SK-MEL-5 (cell line): ENCODE data around the gene ACTL7A. TPM values are rescaled to one million over a fixed set of nuclear protein-coding genes. Genes with fewer than 3 reads are reported as not detected.
"Not testable (repeated sequence)": the region's sequence is repeated elsewhere in the genome, so short reads cannot be mapped to it uniquely, and the experiment has no call there.

Experiments used
- DNase-seq: peaks from one replicate; pipeline ENCODE4 v3.0.0-alpha.2; 2016; ENCODE audit warnings: low read depth, low spot score
- in situ Hi-C: cut with HindIII; loops from 2 replicates; pipeline ENCODE4 v1.10.0; 2016; ENCODE audit warnings: low sequenced_read_pairs, high pct_unique_total_duplicates, low pct_unique_long_range_greater_than_20kb
- polyA plus RNA-seq, 2 experiments: library from polyadenylated mRNA; depleted of rRNA; stranded (reverse); fragments of >200 nt; gene quantifications; 2 replicates each; pipeline ENCODE4 v1.2.3, GENCODE V29; 2015
- total RNA-seq: library from RNA; depleted of rRNA; stranded (reverse); fragments of >200 nt; shearing (Covaris generic); gene quantifications from 2 replicates; pipeline ENCODE4 v1.2.3, GENCODE V29; 2014; rRNA removed

The ACTL7A gene, protein sequence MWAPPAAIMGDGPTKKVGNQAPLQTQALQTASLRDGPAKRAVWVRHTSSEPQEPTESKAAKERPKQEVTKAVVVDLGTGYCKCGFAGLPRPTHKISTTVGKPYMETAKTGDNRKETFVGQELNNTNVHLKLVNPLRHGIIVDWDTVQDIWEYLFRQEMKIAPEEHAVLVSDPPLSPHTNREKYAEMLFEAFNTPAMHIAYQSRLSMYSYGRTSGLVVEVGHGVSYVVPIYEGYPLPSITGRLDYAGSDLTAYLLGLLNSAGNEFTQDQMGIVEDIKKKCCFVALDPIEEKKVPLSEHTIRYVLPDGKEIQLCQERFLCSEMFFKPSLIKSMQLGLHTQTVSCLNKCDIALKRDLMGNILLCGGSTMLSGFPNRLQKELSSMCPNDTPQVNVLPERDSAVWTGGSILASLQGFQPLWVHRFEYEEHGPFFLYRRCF
- total RNA-seq: not detected in 2 replicates
- not detected in 2 replicates for polyA plus RNA-seq (2015; cell fraction: cytosol; rRNA removed)
- not detected in 2 replicates for polyA plus RNA-seq (2015; cell fraction: nucleus; rRNA removed)

DNA sequence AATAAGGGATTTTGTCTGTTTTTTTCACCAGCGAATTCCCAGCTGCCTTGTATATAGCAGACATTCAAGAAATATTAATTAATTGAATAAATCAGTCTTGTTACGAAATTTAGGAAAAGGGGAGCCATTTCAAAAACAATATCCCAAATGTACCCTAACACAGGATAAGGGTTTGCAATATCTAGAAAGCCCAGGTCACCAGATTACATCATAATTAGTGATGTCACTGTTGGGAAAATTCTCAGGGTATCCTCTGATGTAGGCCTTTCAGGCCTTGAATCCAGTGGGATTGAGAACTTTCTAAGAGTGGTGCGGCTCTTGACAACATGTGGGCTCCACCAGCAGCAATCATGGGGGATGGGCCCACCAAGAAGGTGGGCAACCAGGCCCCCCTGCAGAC is at the start of gene ACTL7A:
TSS of gene ACTL7A (plus strand) at position 270 of the 400 bp plus-strand sequence. CDS start at position 327, 57 bp downstream.
- no peak for DNase-seq
- in situ Hi-C loops: no loop called here

DNA sequence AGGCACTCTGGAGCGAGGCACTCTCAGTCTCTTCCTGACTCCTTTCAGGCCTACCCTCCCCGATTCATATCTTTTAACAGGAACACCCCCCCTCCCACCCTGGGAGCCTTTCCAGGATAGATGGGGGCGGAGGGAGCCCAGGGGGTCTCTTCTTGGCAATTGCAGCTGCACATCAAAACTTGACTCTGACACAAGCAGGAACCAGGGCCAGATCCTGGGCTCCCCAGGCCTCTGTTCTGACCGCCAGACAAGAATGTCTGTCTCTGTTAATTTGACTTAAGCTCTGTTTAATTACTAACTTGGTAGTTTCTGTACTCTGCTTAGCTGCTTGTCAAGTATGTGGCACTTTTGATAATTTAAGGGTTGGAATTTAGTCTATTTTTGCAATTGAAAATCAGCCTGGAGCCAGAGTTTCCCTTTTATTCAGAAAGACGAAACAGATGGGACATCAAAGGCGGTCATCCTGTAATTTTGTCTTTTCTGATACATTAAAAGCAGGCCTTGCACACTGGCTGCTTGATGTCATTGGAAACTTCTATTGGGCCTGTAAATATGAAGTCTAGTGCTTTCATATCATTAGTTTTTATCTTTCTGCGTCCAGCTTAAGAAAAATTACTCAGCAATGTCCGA is 49.6 kb upstream of the ACTL7A start:
- in situ Hi-C loops: no loop called here
- DNase-seq: no peak

DNA sequence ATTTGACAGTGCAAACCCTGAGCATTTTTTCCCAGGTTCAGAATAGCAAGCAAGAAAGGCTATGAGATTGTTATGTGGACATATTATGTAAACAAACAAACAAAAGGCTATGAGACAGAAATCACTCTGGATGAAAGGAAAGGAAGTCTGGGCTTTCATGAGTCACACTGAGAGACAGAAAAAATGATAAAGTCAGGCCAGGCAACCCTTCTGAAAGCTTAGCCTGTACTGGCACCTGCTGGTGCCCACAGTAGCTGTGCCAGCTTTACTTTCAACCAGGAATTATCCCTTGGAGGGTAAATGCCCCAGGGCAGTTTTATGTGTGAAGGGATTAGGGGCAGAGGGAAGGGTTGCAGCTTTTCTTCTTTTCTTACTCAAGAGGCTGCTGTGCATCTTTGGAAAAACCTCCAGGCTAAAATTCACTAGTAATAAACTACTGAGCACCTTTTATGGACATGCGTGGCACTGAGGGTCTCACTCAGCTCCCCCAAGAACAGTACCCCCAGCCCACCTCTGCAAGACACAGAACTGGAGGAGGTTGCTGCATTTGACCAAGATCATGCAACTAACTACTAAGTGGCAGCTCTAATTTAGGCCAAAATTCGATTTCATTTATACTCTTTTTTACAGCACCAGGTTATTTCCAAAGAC is 48.0 kb upstream of the ACTL7A start:
- in situ Hi-C loops: no loop called here
- peak; percentile 69 for DNase-seq

DNA sequence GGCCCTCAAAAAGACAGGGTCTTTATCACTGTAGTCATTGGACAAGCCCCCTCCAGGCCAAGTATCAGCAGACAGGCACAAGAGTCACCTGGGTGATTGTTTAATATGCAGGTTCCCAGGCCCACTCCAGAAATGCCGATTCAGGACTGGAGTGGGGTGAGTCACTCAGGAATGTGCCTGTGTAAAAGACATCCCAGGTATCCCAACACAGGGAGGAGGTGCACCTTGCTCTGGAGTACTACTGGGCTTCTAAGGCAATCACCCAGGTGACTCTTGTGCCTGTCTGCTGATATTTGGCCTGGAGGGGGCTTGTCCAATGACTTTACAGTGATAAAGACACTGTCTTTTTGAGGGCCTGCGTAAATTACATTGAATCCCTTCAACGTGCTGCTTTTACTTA is 46.9 kb upstream of the ACTL7A start:
- in situ Hi-C loops: no loop called here
- DNase-seq: no peak

DNA sequence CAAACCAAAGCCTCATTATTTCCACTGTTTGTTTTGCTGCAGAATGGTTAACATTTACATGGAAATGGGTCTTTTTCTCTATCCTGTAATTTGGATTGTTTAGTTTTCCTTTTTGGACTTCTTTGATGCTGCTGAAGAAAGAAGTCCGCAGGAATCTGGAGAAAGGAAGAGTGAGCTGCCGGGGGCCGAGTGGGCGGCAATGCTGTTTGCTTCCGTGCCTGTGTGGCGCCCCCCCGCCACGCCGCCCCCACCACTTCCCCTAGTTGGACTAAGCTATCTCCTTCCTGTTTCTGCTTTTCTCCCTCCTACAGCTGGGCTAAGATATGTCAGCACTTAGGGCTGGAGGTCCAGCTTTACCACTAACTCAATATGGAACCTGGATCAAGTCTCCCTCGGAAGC is 46.0 kb upstream of the ACTL7A start:
- in situ Hi-C loops: no loop called here
- DNase-seq: no peak

DNA sequence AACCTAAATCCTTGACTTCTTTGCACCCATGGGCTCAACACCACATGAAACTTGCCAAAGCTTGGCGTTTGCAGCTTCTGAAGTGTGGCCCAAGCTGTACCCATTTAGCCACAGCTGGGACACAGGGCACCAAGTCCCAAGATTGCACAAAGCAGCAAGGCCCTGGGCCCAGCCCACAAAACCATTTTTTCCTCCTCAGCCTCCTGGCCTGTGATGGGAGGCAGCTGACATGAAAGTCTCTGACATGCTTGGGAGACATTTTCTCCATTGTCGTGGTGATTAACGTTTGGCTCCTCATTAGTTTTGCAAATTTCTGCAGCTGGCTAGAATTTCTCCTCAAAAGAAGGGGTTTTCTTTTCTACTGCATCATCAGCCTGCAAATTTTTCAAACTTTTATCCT is 38.2 kb upstream of the ACTL7A start:
- DNase-seq: no peak
- in situ Hi-C loops: no loop called here

DNA sequence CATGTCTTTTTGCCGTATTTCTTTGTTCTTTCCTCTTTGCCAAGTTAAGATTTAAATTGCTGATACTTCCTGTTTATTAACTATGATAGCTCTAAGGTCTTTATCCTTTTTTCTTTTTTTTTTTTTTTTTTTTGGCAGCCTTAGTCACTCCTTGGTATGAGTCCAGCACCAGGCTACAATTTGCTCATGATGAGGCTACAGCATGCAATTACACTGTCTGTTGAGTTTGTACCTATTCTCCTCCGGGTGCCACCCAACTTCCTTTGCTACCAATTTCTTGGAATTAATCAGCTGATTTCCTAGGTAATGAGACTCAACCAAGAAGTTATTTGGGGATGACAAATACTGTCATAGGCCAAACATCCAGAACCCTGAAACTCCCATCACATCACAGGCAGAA is 31.8 kb upstream of the ACTL7A start:
- no peak for DNase-seq
- in situ Hi-C loops: no loop called here

DNA sequence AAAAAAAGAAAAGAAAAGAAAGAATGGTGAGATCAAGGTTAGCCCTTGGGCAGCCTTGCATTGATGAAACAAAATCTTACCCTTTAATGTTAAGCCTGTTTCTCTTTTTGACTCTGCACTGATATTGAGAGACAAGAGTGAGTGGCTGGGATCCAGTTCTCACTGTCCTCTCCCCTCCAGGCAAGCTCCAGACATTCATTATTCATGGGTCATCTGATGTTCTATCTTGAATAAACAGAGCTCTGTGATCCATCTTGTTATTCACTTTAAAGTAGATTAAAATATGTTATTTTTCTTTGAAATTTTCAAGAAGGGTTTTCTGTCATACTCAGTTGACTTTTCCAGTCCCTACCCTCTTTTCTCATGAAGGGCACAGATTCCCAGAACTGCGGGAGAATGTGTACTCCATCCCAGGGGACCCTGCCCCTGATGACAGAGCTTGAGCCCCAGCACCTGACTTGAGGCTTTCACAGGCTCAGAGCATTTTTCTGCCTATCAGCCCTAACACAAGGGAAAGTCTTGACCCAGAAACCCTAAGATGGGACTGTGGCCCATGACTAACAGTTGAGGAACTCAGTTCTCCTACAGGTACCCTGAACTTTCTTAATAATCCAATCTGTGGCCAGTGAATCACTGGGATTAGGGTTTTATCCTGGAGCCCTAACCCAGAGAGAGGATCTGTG is 30.4 kb upstream of the ACTL7A start:
- in situ Hi-C loops: no loop called here
- DNase-seq: no peak

DNA sequence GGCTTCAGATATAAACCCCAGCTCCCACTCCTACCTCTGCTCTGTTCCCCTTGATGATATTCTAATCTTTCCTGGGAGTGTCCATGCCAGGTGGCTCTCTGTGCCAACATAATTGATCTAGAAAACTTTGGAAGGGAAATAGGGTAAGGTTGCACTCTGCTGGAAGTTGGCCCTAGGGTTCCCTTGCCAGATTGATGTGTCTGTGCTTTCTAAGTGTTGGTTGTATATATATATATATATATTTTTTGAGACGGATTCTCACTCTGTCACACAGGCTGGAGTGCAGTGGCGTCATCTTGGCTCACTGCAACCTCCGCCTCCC is 29.9 kb upstream of the ACTL7A start:
- in situ Hi-C loops: no loop called here
- no peak for DNase-seq

DNA sequence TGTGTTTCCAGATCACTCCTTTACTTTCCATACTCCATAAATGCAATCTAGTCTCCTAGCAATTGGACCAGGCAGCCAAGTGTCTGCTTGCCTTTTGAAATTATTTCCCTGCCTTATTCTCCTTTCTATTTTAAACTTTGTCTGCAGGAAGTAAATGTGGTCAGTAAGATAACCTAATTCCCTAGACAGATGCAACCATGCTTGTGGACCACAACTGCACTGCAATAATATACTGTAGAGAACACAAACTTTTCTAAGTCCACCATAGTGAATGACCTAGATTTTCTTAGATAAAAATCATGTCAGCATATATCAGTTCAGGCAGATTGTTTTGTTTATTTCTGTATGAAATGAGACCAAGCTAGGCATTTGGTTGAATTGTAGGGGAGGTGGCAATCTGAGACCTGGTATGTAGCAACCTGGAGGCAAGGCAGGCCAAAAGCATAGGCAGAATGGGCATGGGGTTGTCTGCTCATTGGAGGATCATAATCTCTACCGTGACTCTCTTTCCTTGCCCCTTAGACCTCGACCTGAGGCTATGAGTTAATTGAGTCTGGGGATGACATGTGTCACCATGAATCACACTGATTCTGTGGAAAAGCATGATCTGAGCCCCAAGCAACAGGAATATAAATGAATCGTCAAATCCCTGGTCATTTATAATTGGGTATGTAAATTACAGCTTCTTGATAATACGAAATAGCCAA is 27.0 kb upstream of the ACTL7A start:
- in situ Hi-C loops: no loop called here
- DNase-seq: peak; percentile 10

DNA sequence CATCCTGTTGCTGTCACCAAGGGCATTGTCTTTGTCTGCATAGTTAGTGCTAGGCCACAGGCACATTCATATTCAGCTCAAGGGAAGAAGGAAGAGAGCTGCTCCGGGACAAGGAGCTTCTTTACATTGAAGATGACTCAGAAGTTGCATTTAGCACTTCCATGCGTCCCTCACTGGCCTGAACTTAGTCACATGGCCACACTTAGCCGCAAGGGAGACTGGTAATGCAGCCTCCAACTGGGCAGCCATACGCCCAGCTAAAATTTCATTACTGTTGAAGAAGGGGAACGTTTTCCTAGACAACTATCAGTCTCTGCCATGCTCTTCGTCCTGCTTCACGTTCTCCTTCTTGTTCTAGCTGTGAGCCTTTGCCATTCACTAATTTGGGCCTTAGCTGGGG is 26.2 kb upstream of the ACTL7A start:
- in situ Hi-C loops: no loop called here

DNA sequence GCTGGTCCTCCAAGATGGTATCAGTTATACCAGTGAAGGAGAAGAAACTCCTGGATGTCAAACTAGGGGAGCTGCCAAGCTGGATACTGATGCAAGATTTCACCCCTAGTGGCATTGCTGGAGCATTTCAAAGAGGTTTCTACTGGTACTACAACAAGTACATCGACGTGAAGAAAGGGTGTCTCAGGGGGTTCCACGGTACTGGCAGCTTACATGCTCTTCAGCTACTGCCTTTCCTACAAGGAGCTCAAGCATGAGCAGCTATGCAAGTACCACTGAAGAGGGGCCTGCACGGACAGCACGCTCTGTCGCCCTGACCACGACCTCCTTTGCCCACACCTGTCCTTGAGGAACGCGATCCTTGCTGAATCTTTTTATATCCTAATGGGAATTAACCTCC is 25.7 kb upstream of the ACTL7A start:
- no peak for DNase-seq
- in situ Hi-C loops: no loop called here

More for the DNA sequence above, 26.2 kb upstream of the ACTL7A start:
- peak; percentile 62 for DNase-seq

DNA sequence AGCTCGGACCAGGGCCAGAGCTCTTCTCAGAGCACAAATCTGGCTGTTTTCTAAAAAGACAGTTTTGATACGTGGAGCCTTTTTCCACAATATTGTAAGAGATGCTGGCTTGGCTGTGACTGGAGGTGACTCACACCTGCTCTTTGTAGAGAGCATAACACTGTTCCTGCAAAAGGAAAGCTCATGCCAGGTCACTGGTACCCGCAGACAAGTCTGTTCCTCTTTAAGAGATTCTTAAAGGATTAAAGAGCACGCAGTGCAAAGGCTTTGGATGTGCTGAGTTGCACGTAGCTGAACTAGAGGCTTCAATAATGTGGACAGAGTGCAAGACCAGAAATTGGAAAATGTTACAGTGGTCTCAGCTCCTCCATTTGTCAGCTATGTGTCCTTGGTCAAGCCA is 25.3 kb upstream of the ACTL7A start:
- no peak for DNase-seq
- in situ Hi-C loops: no loop called here

DNA sequence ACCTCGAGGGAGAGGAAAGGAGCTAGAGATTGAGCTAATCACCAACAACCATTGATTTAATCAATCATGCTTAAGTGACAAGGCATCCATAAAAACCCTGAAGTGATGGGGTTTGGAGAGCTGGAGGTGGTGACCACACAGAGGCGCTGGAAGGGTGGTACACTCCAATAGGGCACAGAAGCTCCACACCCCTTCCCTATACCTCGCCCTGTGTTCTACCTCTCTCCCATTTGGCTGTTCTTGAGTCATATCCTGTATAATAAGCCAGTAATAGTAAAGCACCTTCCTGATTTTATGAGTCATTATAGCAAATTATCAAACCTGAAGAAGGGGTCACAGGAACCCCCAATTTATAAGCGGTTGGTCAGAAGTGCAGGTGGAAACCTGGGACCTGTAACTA is 24.5 kb upstream of the ACTL7A start:
- in situ Hi-C loops: no loop called here
- DNase-seq: no peak

DNA sequence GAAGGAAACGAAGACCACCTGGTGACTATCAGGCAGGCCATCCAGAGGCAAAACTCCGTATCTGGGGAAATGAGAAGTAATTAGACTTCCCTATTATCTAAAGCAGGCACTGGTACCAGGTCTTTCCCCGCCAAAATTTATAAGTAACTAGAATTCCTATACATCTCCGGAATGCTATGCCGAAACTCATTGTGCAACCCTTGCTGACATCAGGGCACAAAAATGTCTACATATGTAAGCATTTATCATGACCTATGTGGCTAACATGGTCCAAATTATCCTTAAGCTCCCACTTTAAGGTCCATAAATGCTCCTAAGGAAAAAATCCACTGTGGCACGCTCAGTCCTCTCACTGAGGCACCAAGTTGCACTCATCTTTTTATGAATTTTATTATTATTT is 24.0 kb upstream of the ACTL7A start:
- DNase-seq: no peak
- in situ Hi-C loops: no loop called here

DNA sequence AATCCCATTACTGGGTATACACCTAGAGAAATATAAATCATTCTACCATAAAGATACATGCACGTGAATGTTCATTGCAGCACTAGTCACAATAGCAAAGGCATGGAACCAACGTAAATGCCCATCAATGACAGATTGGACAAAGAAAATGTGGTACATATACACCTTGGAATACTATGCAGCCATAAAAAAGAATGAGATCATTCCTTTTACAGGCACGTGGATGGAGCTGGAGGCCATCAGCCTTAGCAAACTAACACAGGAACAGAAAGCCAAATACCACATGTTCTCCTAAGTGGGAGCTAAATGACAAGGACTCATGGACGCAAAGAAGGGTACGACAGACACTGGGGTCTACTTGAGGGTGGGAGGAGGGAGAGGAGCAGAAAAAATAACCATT is 22.5 kb upstream of the ACTL7A start:
- DNase-seq, in situ Hi-C loops: not testable (repeated sequence)

DNA sequence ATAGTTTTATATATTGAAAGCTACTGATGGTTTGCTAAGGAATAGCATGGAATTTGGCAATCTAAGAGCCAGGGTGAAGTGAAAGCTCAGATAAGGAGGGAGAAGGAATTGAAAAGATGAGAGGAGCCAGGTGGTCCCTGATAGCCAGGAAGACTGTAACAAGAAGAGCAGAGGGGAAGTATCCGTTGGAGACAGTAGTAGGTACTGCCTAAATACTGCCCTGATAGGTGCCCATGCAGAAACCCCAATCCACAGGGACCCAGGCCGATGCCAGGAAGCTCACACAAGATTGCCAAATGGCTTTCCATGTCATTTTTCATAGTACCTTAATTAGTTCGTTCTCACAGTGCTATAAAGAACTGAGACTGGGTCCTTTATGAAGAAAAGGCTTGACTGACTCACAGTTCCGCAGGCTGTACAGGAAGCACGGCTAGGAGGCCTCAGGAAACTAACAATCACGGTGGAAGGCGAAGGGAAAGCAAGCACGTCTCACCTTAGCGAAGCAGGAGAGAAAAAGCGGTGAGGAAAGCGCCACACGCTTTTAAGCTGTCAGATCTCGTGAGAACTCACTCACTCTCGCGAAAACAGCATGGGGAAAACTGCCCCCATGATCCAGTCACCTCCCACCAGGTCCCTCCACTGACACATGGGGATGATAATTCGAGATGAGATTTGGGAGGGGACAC is 19.3 kb upstream of the ACTL7A start:
- no peak for DNase-seq

More for the DNA sequence above, 19.3 kb upstream of the ACTL7A start:
- in situ Hi-C loops: no loop called here
